A549 treated with Mapracorat at 1 μM for 4 hours (cell line): ENCODE data around the gene IGFN1. TPM values are rescaled to one million over a fixed set of nuclear protein-coding genes. Genes with fewer than 3 reads are reported as not detected.

Source experiments
- total RNA-seq: library from RNA; stranded (reverse); fragments of 200-300 nt; extraction: Qiagen RNA extraction; gene quantifications from 5 replicates; pipeline ENCODE4 v1.2.3, GENCODE V29; 2022

IGFN1 gene
- 0.41 to 0.71 TPM (median 0.56 TPM) in 5 replicates for total RNA-seq

DNA sequence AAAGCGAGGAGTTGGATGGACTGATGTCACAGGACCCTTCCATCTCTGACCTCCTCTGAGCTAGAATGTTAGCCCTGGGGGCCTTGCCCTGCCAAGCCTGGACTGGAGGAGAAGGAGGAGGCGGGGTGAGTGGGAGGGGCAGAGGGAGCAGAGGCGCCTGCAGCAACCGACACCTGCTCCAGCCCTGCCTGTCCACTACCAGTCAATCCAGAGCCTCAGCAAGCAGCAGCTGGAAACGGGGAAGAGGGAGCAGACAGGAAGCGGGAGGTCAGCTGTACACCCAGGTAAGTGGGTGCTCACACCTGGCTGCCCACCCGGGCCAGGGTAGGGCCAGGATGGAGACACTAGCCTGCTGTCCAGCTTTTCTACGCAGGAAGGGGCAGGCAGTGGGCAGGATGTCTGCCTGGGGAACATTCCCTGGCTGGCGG, at the start of gene IGFN1:
Gene IGFN1, plus strand, starts transcription at position 201 of the 428 bp plus-strand sequence. CDS start 2,470 bp downstream, outside the sequence.

GRCh38 chr1:201154389-201155165, 36.0 kb upstream of the IGFN1 start, which contains the start of gene TMEM9:
TMEM9 (minus strand) TSS chr1:201154474; CDS start chr1:201153923, 551 bp downstream.

Other genes starting within 250 kb of the IGFN1 start
- gene KIF21B, start 167.1 kb upstream of the IGFN1 start, total RNA-seq, result 1.3 to 2.6 TPM (median 2.2 TPM) in 5 replicates
- not detected in 5 replicates for gene CACNA1S, start 78.4 kb upstream of the IGFN1 start, total RNA-seq
- 0.09 to 0.13 TPM (median 0.10 TPM) in 3 of 5 replicates, not detected in the others for gene ASCL5, start 63.6 kb upstream of the IGFN1 start, total RNA-seq
- 77.1 to 91.6 TPM (median 86.5 TPM) in 5 replicates for gene TMEM9, start 36.4 kb upstream of the IGFN1 start, total RNA-seq
- 0.02 to 0.08 TPM (median 0.05 TPM) in 3 of 5 replicates, not detected in the others for gene PKP1, start 92.7 kb downstream of the IGFN1 start, total RNA-seq
- gene TNNT2, start 186.9 kb downstream of the IGFN1 start, total RNA-seq, result 0.39 TPM in 1 of 5 replicates, not detected in the others
- gene LAD1, start 208.5 kb downstream of the IGFN1 start, total RNA-seq, result 0.69 to 1.4 TPM (median 1.0 TPM) in 5 replicates
- not detected in 5 replicates for gene TNNI1, start 230.9 kb downstream of the IGFN1 start, total RNA-seq